Activated naive CD4-positive, alpha-beta T cell treated with anti-CD3 and anti-CD28 coated beads, Interleukin-2, amount 50 U/mL, for 16 hours (primary cell): ENCODE results near the gene CES3.

ENCODE experiments used
- DNase-seq: peaks from one replicate; pipeline ENCODE4 v3.0.0-alpha.2; 2020

The CES3 gene, protein sequence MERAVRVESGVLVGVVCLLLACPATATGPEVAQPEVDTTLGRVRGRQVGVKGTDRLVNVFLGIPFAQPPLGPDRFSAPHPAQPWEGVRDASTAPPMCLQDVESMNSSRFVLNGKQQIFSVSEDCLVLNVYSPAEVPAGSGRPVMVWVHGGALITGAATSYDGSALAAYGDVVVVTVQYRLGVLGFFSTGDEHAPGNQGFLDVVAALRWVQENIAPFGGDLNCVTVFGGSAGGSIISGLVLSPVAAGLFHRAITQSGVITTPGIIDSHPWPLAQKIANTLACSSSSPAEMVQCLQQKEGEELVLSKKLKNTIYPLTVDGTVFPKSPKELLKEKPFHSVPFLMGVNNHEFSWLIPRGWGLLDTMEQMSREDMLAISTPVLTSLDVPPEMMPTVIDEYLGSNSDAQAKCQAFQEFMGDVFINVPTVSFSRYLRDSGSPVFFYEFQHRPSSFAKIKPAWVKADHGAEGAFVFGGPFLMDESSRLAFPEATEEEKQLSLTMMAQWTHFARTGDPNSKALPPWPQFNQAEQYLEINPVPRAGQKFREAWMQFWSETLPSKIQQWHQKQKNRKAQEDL

GRCh38 chr16:66961065-66961744 lies at the start of gene CES3:
TSS of gene CES3 (plus strand) at chr16:66961266. CDS start at chr16:66961308, 42 bp downstream.
- peak; percentile 65 for DNase-seq

GRCh38 chr16:66911801-66912200 lies 49.3 kb upstream of the CES3 start:
- no peak for DNase-seq

DNA sequence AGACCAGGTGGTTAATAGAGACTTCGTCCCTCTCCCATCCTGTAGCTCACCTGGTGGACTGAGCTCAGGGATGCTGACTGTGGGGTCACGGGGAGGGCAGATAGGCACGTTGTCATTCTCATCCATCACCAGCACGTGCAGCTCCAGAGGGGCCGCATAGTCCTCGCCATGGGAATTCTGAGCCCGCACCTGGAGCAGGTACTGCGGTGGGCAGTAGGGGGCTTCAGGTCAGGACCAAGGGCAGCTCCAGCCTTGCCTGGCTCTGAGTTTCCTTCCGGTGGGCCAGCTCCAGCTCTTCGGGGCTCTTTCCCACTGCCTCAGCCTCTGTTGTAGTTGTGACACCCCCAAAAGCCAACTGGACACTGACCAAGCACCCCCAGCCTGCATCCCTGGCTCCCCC lies 48.0 kb upstream of the CES3 start:
- no peak for DNase-seq

- DNase-seq, result no peak
These were observed 47.4 kb upstream of the CES3 start for GRCh38 chr16:66913711-66914110.

DNA sequence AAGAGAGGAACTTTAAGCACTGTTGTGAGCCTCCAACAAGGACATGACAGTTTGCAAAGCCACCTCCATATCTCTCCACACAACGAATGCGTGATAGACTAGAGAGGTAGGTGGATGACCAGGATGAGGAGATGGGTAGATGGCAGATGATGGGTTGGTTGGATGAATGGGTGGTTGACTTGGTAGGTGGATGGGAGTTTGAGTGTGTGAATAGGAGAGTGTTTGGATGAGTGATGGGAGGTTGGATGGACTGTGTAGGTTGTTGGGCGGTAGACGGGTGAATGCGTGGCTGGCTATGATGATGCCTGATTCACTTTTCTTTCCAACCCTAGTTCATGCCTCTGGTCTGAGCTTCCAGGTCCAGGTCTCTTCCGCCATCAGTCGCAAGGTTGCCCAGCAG lies 46.5 kb upstream of the CES3 start:
- no peak for DNase-seq

- no peak for DNase-seq
These were observed 46.0 kb upstream of the CES3 start for GRCh38 chr16:66915041-66915440.

DNA sequence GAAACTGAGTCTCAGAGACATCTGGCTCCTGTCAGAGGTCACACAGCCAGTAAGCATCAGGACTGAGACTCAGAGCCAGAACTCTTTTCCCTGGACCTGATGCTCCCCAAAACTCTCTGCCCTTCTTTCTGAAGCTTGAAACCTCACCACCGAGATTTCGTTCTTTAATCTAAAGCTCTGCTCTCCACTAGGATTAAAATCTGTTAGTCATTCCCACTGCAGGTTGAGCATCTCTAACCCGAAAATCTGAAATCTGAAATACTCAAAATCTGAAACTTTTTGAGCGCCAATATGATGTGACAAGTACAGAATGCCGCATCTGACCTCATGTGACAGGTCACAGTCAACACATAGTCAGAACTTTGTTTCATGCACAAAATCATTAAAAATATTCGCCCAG lies 44.5 kb upstream of the CES3 start:
- DNase-seq, result no peak

DNA sequence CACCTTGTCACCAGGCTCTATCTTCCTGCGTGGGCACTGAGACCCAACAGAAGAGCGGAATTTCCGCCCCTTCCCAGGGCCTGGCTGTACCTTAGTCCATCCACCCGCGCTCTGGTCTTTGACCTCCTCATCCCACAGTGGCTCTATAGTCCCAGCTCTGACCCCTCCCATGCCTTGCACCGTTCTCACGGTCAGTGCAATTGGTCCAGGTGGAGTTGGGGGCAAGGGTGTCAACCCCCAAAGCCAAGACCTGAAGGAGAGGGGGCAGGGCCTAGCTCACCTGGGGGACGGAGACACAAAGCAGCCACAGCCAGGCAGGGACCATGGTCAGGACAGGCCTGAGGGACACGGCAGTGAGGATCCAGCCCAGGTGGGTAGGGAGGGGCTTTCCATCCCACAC lies 43.3 kb upstream of the CES3 start:
- no peak for DNase-seq

GRCh38 chr16:66918355-66918754 lies 42.7 kb upstream of the CES3 start:
- DNase-seq, result no peak

- no peak for DNase-seq
These were observed 42.1 kb upstream of the CES3 start, which contains the start of gene CDH16 for GRCh38 chr16:66918803-66919568. TSS of gene CDH16 (minus strand) at chr16:66918885. CDS start at chr16:66918065, 820 bp downstream.

GRCh38 chr16:66919569-66920298 lies 41.3 kb upstream of the CES3 start:
- DNase-seq, result no peak

DNA sequence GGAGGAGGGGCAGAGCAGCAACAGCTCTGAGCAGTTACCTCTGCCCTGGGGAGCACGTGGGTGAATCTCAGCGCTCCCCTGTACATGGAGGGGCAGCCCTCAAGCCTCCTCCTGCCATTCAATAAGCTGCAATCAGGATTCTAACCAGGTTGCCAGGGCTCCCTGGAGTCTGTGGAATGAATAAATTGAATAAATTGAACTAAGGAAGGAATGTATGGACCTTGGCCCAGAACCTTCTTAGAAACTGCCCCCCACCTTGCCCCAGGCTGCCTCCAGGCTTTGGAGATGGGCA lies 40.8 kb upstream of the CES3 start:
- DNase-seq, result no peak

DNA sequence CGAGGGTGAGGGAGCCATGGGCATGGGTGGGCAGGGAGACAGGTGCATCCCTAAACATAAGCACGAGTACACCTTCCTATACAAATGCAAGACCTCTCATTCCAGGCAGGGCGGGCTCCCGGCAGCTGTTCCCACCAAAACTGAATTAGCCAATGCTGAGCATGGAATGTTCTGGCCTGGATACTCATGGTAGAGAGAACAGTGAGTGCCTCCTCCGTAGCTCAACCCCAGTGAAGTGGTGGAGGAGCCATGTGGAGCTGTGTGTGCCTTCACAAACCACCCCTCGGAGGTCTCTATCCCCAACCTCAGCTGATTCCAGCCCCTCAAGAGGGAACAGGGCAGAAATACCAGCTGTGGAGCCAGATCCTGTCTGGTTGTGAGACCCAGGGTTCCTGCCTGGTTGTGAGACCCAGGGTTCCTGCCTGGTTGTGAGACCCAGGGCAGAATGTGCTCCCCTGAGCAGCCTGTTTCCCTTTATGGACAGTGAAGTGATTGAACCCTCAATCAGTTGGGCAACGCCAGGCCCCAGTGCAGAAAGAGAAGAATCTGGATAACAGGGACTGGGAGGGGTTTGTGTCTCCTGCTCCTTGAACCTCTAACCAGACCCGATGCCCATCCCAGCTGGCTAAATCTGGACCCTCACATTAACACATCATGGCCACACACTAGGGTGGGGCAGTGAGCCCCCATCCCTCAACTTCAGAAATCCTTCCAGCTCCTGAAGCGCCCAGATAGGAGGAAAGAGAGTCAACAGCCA lies 40.0 kb upstream of the CES3 start:
- DNase-seq, result no peak

- no peak for DNase-seq
These were observed 39.2 kb upstream of the CES3 start for GRCh38 chr16:66921729-66922450.

- no peak for DNase-seq
These were observed 37.8 kb upstream of the CES3 start for GRCh38 chr16:66923247-66923731.

DNA sequence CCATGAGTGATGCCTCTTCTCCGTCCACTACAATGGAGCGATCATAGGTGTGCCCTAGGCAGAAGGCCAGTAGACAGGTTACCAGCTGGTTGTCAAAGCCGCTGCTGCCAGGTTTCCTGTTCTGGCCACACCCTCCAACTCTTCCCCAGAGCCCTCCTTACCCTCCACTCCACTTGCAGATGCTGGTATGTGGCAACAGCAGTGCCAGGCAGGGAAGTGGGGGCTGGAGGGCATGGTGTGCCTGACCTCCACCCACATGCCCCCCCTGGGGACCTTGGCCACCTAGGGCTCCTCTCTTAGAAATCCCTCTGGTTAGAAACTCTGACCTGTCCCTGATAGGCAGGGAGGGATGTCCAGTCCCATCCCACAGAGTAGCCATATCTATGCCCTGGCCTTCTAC lies 37.2 kb upstream of the CES3 start:
- DNase-seq, result no peak

GRCh38 chr16:66924527-66925321 lies 36.3 kb upstream of the CES3 start:
- DNase-seq, result peak; percentile 38

- DNase-seq, result no peak
These were observed 35.7 kb upstream of the CES3 start, which contains the start of gene RRAD for GRCh38 chr16:66925322-66925840. TSS of gene RRAD (minus strand) at chr16:66925535. CDS start at chr16:66925179, 356 bp downstream.

GRCh38 chr16:66926171-66926947 lies 34.7 kb upstream of the CES3 start:
- no peak for DNase-seq
